Femur (tissue), 1 donor: ENCODE measurements around the gene CX3CL1.
"Not testable (repeated sequence)": the region's sequence is repeated elsewhere in the genome, so short reads cannot be mapped to it uniquely, and the experiment has no call there.

ENCODE experiments used
- DNase-seq: peaks from one replicate; pipeline ENCODE4 v3.0.0-alpha.2; 2017

The CX3CL1 gene

GRCh38 chr16:57357330-57358085 lies 14.8 kb upstream of the CX3CL1 start:
- no peak for DNase-seq

DNA sequence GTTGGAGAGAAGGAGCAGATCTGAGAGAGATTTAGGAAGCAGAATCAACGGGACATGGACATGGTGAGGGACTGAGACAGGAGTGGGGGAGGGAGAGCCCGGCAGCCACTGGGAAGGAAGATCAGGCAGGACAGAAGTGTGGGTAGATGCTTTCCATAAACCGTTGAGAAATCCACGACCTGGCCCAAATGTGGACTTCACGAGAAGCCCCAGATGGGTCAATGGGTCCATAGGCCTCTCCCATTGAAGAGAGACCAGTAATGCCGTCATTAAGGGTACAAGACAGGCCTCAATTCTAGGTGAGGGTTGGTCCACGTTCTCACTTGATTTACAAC lies 14.2 kb upstream of the CX3CL1 start:
- no peak for DNase-seq

DNA sequence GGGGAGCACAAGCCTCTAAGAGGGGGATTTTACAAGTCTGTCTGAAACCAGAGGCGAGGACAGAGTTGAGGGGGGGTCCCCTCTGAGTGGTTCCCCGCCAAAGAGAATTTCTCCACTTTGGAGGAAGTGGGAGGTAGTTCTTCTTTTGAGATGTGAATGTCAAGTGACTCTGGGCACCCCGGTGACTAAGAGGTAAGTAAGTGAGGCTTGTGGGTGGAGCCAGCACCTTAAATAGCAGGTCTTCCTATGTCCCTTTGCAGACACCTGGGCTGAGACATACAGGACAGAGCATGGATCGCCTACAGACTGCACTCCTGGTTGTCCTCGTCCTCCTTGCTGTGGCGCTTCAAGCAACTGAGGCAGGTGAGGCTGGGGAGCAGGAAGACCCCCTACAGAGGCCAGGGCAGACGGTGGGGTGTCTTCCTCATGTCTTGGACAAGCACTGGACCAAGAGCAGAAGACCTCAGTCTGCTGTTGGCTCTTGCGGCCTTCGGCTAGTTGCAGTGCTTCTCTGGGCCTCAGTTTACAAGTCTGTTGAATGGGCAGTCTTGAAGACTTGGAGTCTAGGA lies 13.7 kb upstream of the CX3CL1 start, which contains the start of gene CCL22:
CCL22 (plus strand) TSS at position 257 of the 569 bp plus-strand sequence; CDS start at position 291, 34 bp downstream.
- DNase-seq, result no peak

DNA sequence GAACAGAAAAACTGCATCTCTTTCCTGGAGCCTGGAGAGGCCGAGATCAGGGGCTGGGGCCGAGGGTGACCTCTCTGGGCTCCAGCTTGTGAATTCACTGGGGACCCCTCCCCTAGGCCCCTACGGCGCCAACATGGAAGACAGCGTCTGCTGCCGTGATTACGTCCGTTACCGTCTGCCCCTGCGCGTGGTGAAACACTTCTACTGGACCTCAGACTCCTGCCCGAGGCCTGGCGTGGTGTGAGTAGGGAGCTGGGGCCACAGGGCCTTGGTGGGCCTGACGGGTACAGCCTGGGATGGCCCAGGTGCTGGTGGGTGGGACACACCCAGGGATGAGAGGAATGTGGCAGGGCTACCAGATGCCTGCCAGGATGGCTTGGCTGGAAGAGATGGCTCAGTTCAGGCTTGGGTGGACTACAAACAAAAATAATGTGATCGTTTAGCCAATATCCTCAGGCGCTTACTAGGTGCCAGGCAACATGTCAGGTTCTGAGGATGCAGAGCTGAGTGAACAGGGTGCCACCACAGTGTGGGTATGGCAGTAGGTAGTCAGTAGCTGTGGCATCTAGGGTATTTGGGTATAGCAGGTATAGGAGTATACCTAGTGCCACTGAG lies 11.9 kb upstream of the CX3CL1 start:
- DNase-seq, result no peak

DNA sequence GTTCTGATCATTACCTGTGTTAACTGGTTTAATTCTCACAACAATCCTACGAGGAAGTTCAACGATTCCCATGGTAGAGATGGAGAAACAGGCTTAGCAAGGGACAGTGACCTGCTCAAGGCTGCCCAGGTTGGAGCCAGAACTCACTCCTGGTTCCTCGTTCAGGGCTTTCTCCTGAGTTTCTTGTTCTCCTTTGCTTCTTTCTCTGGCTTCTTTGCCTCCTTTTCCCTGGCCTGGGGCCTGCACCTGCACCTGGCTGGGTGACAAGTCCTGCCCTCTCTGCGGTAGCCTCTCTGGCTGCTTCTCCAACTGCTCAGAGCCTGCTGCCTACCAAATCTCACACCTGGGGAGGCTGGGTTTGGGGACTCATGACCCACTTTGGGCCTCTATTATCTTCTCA lies 10.9 kb upstream of the CX3CL1 start:
- DNase-seq, result no peak

- no peak for DNase-seq
Observed at GRCh38 chr16:57364143-57364542, 8.1 kb upstream of the CX3CL1 start.

DNA sequence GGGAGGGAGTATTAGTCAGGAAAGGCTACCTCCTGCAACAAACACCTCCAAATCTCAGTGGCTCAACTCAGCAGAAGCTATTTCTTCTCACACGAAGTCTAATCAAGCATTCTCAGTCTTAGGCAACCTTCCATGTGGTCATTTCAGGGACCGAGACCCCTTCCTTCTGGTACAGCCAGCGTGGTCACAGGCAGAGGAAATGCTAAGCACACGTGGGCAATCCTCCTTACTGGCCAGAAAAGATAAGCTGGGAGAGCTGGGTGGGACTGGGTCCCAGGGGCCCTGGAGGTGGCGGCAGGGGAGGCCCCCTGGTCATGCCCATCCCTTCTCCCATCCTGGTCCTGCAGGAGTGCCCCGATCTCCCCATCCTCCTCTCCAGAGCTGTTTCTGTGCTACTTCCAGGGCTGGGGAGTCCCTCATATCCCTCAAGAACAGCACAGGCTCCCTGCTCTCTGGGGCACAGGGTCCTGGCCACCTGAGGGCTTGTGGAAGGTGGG lies 5.7 kb upstream of the CX3CL1 start:
- DNase-seq, result no peak

DNA sequence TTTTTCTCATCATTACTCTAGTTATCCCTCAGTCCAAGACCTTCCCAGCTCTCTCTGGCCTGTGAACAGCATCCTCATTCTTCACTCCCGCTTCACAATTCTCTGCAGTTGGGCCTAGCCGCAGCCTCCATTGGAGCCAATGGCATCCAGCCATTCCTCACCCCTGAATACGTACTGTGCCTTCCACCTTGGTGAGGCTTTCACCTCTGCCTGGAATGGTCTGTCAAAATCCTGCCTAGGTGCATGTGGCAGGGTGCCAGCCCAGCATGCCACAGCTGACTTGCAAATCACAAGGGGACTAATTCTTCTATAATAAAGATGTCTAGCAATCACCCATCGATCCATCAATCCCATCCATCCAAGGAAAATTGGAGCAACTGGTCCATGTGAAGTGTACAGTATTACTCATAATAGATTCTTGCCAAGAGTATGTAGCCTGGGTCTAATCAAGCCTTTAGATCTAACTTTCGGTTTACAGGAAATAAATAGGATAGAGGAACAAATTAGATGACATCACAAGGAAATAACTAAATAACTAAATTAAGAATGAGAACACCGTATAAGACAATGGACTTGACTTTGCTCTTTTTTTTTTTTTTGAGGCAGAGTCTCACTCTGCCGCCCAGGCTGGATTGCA lies 5.1 kb upstream of the CX3CL1 start:
- no peak for DNase-seq

DNA sequence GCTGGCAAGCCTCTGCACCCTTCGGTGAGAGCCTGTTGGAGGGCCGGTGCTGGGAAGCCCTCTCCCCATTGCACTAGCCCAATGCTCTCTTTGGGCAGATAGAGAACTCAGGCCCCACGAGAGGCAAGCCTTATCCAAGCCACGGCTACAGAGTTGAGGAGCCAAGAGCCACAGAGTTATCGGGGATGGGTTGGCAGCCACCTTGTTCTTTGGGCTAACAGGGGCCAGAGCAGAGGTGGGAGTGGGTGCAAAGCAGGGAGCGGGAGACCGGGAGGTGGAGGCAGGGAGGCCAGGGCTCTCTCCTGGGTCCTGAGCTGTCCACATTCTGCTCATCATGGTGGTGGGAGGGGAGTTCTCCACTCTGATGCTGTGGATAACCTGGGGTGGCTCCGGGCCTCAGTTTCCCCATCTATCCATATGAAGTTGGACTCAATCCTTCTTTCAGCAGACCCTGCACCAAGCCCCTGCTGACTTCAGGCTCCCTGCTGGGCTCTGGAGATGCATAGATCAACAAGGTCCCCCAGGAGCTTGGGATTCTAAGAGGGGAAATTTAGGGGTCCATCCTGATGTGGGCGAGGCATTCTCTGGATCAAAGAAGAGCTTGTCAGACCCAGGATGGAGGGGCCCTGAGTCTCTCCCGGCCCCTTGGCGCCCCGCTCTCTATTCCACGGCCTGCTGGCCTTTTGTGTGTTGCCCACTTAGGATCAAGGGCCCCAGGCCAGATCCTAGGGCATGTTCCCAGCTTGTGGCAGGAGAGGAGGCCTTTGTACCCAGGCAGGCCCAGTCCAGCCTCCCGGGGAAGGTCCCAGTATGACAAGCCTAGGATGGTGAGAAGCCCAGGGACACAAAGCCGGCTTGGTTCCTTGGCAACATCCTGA lies 557 bp upstream of the CX3CL1 start:
- DNase-seq, result no peak

GRCh38 chr16:57373117-57373947 lies 1.0 kb downstream of the CX3CL1 start:
- no peak for DNase-seq

DNA sequence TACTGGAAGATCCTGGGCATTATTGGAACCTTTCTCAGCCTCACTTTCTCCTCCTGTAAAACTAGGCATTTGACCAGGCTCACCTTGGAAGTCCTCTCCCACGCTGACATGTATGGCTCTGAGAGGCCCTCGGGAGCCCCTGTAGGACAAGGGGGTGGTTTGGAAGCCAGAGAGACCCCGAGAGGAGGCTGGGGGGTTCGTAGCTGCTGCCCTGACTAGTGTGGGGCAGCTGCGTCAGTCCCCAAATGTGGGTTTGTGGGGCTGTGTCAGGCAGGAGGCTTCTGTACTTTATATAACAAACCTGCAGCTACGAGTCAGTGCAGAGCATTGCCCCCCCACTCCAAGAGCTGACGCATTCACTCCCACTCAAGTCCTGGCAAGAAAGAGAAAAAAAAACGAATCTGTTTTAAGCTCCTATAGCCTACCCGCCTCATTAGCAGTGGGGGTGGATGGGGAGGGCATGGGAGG lies 1.8 kb downstream of the CX3CL1 start:
- DNase-seq, result no peak

- DNase-seq, result not testable (repeated sequence)
Observed at GRCh38 chr16:57374925-57375465, 2.7 kb downstream of the CX3CL1 start.

- DNase-seq, result no peak
Observed at GRCh38 chr16:57376313-57376818, 4.1 kb downstream of the CX3CL1 start.

DNA sequence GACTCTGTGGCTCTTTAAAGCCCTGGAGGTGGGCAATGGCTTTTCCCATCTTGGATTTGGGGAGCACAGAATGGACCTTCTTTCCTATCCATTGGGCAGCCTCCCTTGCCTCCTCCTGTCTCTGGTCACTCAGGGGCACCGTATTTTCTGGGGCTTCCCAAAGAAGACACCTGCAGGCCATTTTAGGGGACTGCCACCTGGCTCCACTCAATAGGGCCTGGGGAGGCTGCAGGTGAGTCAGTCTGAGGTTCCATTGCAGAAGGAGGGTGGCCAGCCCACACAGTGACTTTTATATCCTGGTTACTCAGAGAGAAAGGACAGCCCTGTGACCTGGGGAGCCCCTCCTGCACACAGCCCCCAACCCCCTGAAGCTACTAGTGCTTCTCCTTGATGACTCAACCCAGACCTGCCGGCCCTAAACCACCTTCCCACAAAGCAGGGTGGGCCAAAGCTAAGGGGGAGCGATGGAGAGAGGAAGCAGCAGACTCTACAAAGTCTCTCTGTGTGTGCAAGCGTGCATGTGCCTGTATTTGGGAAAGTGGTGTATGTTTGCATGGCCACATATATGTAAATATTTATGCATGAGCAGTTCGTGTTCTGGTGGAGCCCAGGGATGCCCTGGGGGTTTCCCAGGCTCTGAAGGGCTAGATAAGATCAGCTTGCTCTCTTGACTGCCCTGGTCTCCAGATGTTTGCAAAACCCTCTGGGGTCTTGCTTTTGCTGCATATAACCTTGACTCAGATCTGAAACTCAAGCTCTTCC lies 5.0 kb downstream of the CX3CL1 start:
- DNase-seq, result no peak

GRCh38 chr16:57379579-57379978 lies 7.3 kb downstream of the CX3CL1 start:
- DNase-seq, result no peak

DNA sequence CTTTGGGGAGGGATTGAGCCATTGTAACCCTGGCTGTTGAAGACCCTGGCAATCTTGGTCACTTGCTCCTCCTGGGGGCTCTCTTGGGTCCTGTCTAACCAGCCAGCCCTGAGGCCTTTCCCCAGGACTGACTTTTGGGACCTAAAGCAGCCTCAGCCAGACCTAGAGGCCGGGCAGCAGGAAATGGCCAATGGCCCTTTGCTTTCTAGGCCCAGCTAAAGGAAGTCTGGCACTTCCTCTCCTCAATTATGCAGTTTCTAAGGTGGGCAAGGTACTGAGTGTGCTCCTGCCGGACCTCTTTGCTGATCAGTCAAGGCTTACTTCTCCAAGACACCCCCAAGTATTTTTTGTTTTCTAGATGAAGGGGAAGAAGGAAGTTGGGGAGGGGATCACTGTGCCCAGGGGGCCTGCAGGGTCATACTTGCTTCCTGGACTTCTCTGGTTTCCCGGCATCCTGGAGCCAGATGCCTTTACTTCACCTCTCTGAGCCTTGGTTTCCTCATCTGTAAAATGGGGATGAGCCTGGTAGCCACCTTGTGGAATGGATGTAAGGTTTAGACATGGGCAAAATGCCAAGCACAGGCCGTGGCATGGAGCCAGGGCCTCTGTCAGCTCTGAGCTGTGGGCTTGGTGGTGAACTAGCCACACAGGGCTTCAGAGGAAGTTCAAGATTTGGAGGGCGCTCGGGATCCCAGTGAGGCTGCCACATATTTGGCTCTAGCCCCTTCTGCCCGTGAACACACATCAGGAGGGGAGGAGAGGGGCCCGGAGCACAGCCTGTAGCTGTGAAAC lies 8.6 kb downstream of the CX3CL1 start:
- no peak for DNase-seq

DNA sequence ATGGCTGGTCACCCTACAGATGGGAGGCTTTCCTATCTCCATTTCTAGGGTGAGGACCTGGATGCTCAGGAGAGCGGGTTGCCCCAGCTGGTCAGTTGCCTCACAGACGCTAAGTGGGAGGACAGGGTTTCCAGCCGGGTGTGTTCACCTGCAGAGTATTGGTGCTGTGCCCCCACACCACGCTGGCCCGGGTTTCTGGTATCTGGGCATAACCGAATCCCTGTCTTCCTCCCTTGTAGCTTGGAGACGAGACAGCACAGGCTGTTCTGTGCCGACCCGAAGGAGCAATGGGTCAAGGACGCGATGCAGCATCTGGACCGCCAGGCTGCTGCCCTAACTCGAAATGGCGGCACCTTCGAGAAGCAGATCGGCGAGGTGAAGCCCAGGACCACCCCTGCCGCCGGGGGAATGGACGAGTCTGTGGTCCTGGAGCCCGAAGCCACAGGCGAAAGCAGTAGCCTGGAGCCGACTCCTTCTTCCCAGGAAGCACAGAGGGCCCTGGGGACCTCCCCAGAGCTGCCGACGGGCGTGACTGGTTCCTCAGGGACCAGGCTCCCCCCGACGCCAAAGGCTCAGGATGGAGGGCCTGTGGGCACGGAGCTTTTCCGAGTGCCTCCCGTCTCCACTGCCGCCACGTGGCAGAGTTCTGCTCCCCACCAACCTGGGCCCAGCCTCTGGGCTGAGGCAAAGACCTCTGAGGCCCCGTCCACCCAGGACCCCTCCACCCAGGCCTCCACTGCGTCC lies 9.7 kb downstream of the CX3CL1 start:
- DNase-seq, result no peak

- no peak for DNase-seq
Observed at GRCh38 chr16:57382535-57383275, 10.4 kb downstream of the CX3CL1 start.
